Stimulated activated naive CD8-positive, alpha-beta T cell treated with anti-CD3 and anti-CD28 coated beads, Interleukin-15, Interleukin-2, amounts not matched to agents 100 ng/mL and 50 ng/mL, for 24 hours (primary cell): ENCODE results near the gene ZNF774.
A peak's percentile ranks its signal among the peaks of the same experiment; 100 is the strongest.

Experiments used
- H3K27ac Mint-ChIP-seq: one replicate; pipeline ENCODE4 v1.8.0; 2021; ENCODE audit warnings: mild to moderate bottlenecking, mixed read lengths
- H3K27me3 Mint-ChIP-seq: one replicate; pipeline ENCODE4 v1.8.0; 2021; ENCODE audit warnings: mixed read lengths
- H3K36me3 Mint-ChIP-seq: one replicate; pipeline ENCODE4 v1.8.0; 2021; ENCODE audit warnings: low read depth, mixed read lengths
- H3K4me1 Mint-ChIP-seq: one replicate; pipeline ENCODE4 v1.8.0; 2021; ENCODE audit warnings: low read depth, mixed read lengths
- H3K4me3 Mint-ChIP-seq: one replicate; pipeline ENCODE4 v1.8.0; 2021; ENCODE audit warnings: mild to moderate bottlenecking, mixed read lengths
- H3K9me3 Mint-ChIP-seq: one replicate; pipeline ENCODE4 v1.8.0; 2021; ENCODE audit warnings: mixed read lengths

ZNF774 gene

DNA sequence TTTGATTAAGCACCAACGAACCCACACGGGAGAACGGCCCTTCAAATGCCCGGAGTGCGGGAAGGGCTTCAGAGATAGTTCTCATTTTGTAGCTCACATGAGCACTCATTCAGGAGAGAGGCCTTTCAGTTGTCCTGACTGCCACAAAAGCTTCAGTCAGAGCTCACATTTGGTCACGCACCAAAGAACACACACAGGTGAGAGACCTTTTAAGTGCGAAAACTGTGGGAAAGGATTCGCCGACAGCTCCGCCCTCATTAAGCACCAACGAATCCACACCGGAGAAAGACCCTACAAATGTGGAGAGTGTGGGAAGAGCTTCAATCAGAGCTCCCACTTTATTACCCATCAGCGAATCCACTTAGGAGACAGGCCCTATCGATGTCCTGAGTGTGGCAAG lies 8.7 kb downstream of the ZNF774 start:
- Mint-ChIP-seq H3K27me3 (no peaks in the 10 kb centered on the region), H3K4me3 (no peak overlapping the region), H3K27ac (no peak overlapping the region), H3K36me3 (no peaks in the 10 kb centered on the region), H3K9me3 (no peaks in the 10 kb centered on the region), H3K4me1 (peaks cover 23% of the 10 kb centered on the region)

- Mint-ChIP-seq H3K27me3 (no peaks in the 10 kb centered on the region), H3K9me3 (no peaks in the 10 kb centered on the region), H3K36me3 (no peaks in the 10 kb centered on the region), H3K4me3 (no peak overlapping the region), H3K27ac (no peak overlapping the region), H3K4me1 (peaks cover 23% of the 10 kb centered on the region)
These were observed 10.8 kb downstream of the ZNF774 start for GRCh38 chr15:90362936-90363212.

GRCh38 chr15:90364251-90364650 lies 12.2 kb downstream of the ZNF774 start:
- no peaks in the 10 kb centered on the region for H3K9me3 Mint-ChIP-seq
- peaks cover 23% of the 10 kb centered on the region for H3K4me1 Mint-ChIP-seq
- H3K27me3 Mint-ChIP-seq = no peaks in the 10 kb centered on the region
- no peak overlapping the region for H3K27ac Mint-ChIP-seq
- H3K36me3 Mint-ChIP-seq = no peaks in the 10 kb centered on the region
- H3K4me3 Mint-ChIP-seq = no peak overlapping the region

GRCh38 chr15:90365414-90366055 lies 13.5 kb downstream of the ZNF774 start:
- peaks cover 23% of the 10 kb centered on the region for H3K4me1 Mint-ChIP-seq
- H3K36me3 Mint-ChIP-seq = no peaks in the 10 kb centered on the region
- H3K4me3 Mint-ChIP-seq = no peak overlapping the region
- H3K9me3 Mint-ChIP-seq = no peaks in the 10 kb centered on the region
- H3K27ac Mint-ChIP-seq = no peak overlapping the region
- H3K27me3 Mint-ChIP-seq = no peaks in the 10 kb centered on the region

DNA sequence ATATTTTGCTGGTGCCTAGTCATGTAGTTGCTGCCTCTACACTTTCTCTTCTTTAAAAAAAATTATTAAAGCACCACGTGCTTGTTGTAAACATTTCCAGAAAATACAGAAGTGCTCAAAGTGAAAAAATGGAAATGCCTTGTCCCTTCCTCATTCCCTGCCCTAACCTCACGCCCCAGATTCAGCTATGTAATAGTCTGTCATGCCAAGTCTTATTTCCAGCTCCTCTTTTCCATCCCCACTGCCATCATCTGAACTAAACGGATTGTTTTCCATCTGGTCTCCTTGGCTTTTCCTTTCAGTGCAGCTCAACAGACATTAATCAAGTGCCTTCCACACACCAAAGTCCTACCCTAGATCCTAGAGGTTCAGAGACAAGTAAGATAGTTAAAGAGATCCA lies 15.5 kb downstream of the ZNF774 start:
- no peaks in the 10 kb centered on the region for H3K36me3 Mint-ChIP-seq

DNA sequence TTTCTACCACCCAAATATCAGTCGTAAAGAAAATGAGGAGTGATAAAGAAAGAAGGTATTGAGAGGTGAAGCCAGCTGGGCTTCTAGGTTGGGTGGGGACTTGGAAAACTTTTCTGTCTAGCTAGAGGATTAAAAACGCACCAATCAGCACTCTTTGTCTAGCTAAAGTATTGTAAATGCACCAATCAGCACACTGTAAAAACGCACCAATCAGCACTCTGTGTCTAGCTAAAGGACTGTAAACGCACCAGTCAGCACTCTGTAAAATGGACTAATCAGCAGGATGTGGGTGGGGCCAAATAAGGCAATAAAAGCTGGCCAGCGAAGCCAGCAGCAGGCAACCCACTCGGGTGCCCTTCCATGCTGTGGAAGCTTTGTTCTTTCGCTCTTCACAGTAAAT lies 23.0 kb downstream of the ZNF774 start:
- H3K9me3 Mint-ChIP-seq = peaks cover 18% of the 10 kb centered on the region
- H3K4me1 Mint-ChIP-seq = peaks cover 39% of the 10 kb centered on the region
- H3K27ac Mint-ChIP-seq = no peak overlapping the region
- peaks cover 11% of the 10 kb centered on the region for H3K36me3 Mint-ChIP-seq
- H3K4me3 Mint-ChIP-seq = no peak overlapping the region
- H3K27me3 Mint-ChIP-seq = no peaks in the 10 kb centered on the region

More for the DNA sequence above, 15.5 kb downstream of the ZNF774 start:
- Mint-ChIP-seq H3K4me3 (no peak overlapping the region), H3K27ac (no peak overlapping the region), H3K27me3 (no peaks in the 10 kb centered on the region), H3K9me3 (no peaks in the 10 kb centered on the region), H3K4me1 (peaks cover 14% of the 10 kb centered on the region)

DNA sequence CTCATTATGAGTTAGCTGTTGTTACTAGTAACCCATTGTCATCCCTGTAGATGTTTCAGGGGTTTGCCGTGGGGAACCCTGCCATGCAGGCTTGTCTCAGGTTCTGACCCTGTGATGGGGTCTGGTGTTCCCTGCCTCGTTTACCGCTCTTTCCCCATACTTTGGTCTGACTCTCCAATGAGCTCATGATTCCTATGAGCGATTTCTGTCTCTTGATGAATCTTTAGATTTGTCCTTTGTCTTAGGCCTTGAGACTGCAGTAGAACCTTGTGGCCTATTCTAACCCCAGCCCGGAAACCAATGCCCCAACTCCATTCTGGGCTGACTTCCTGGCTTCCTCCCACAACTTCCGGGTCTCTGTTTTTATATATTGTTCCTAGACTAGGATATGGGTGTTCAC lies 24.7 kb downstream of the ZNF774 start:
- Mint-ChIP-seq H3K4me3 (peak overlapping the region; percentile 53), H3K27me3 (no peaks in the 10 kb centered on the region), H3K27ac (peak overlapping the region; percentile 94), H3K4me1 (peaks cover 44% of the 10 kb centered on the region), H3K9me3 (peaks cover 18% of the 10 kb centered on the region), H3K36me3 (peaks cover 16% of the 10 kb centered on the region)

DNA sequence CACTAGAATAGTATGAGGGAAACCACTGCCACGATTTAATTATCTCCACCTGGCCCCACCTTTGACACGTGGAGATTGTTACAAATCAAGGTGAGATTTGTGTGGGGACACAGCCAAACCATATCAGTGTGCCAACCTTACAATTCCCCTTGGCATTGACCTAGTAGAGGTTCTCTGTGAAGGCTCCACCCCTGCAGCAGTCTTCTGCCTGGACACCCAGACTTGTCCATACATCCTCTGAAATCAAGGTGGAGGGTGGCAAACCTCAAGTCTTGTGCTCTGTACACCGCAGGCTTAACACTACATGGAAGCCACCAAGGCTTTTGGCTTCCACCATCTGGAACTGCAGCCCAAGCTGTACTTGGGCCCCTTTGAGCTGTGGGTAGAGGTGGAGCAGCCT lies 27.2 kb downstream of the ZNF774 start:
- H3K27me3 Mint-ChIP-seq = no peaks in the 10 kb centered on the region
- no peak overlapping the region for H3K4me3 Mint-ChIP-seq
- peaks cover 50% of the 10 kb centered on the region for H3K4me1 Mint-ChIP-seq
- no peak overlapping the region for H3K27ac Mint-ChIP-seq
- peaks cover 16% of the 10 kb centered on the region for H3K36me3 Mint-ChIP-seq
- peaks cover 18% of the 10 kb centered on the region for H3K9me3 Mint-ChIP-seq

GRCh38 chr15:90381515-90381914 lies 29.4 kb downstream of the ZNF774 start:
- peaks cover 34% of the 10 kb centered on the region for H3K4me1 Mint-ChIP-seq
- H3K36me3 Mint-ChIP-seq = peaks cover 16% of the 10 kb centered on the region
- no peak overlapping the region for H3K27ac Mint-ChIP-seq
- no peak overlapping the region for H3K4me3 Mint-ChIP-seq
- H3K9me3 Mint-ChIP-seq = peaks cover 15% of the 10 kb centered on the region
- no peaks in the 10 kb centered on the region for H3K27me3 Mint-ChIP-seq

GRCh38 chr15:90382320-90382719 lies 30.2 kb downstream of the ZNF774 start:
- peaks cover 9% of the 10 kb centered on the region for H3K9me3 Mint-ChIP-seq
- no peaks in the 10 kb centered on the region for H3K27me3 Mint-ChIP-seq
- H3K4me1 Mint-ChIP-seq = peaks cover 28% of the 10 kb centered on the region
- no peak overlapping the region for H3K27ac Mint-ChIP-seq
- H3K4me3 Mint-ChIP-seq = no peak overlapping the region
- peaks cover 9% of the 10 kb centered on the region for H3K36me3 Mint-ChIP-seq

DNA sequence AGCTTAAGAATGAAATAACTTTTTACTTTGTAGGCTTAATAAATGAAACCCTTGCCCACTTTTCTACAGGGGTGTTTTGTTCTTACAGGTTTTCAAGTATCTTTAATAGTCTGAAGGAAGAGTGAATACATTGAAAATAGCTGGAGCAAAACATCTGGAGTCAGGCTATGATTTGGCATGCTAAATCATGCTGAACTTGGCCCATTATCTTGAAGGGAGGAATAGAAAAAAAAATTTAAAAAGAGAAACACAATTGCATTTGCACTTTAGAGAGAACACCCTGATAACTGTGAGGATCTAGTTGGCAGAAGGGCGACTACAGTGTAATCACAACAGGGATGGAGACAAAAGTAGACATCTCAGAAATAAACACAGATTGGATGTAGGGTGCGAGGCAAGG lies 34.1 kb downstream of the ZNF774 start:
- peaks cover 22% of the 10 kb centered on the region for H3K36me3 Mint-ChIP-seq
- no peak overlapping the region for H3K4me3 Mint-ChIP-seq
- H3K4me1 Mint-ChIP-seq = peaks cover 40% of the 10 kb centered on the region
- no peaks in the 10 kb centered on the region for H3K9me3 Mint-ChIP-seq
- H3K27ac Mint-ChIP-seq = no peak overlapping the region
- H3K27me3 Mint-ChIP-seq = no peaks in the 10 kb centered on the region

GRCh38 chr15:90387534-90388461 lies 35.7 kb downstream of the ZNF774 start, which contains the start of gene IQGAP1:
TSS of gene IQGAP1 (plus strand) at chr15:90388242. CDS start at chr15:90388342, 100 bp downstream.
- peaks cover 48% of the 10 kb centered on the region for H3K4me1 Mint-ChIP-seq
- H3K36me3 Mint-ChIP-seq = peaks cover 35% of the 10 kb centered on the region
- H3K27me3 Mint-ChIP-seq = no peaks in the 10 kb centered on the region
- peak within 1 kb of the TSS; percentile 89 for H3K27ac Mint-ChIP-seq
- no peaks in the 10 kb centered on the region for H3K9me3 Mint-ChIP-seq
- H3K4me3 Mint-ChIP-seq = peak within 1 kb of the TSS; percentile 85

GRCh38 chr15:90388462-90389380 lies 36.6 kb downstream of the ZNF774 start:
- Mint-ChIP-seq H3K4me1 (peaks cover 56% of the 10 kb centered on the region), H3K36me3 (peaks cover 40% of the 10 kb centered on the region), H3K9me3 (no peaks in the 10 kb centered on the region), H3K27me3 (no peaks in the 10 kb centered on the region), H3K4me3 (peak overlapping the region; percentile 85), H3K27ac (peak overlapping the region; percentile 89)

- Mint-ChIP-seq H3K27me3 (no peaks in the 10 kb centered on the region), H3K4me1 (peaks cover 62% of the 10 kb centered on the region), H3K4me3 (peak overlapping the region; percentile 85), H3K36me3 (peaks cover 44% of the 10 kb centered on the region), H3K27ac (peak overlapping the region; percentile 67), H3K9me3 (no peaks in the 10 kb centered on the region)
These were observed 37.4 kb downstream of the ZNF774 start for GRCh38 chr15:90389513-90389912.

- Mint-ChIP-seq H3K36me3 (peaks cover 58% of the 10 kb centered on the region), H3K27ac (no peak overlapping the region), H3K4me1 (peaks cover 78% of the 10 kb centered on the region), H3K27me3 (no peaks in the 10 kb centered on the region), H3K9me3 (no peaks in the 10 kb centered on the region), H3K4me3 (no peak overlapping the region)
These were observed 41.0 kb downstream of the ZNF774 start for GRCh38 chr15:90393040-90393439.
